Measurements from ENCODE around the gene SERP2. TPM values are rescaled to one million over a fixed set of nuclear protein-coding genes. Genes with fewer than 3 reads are reported as not detected.

The SERP2 gene
- total and polyA plus RNA-seq, 9 of the 15 experiments (the other 6 are each of a cell fraction or from before 2014, with no cell fraction given): 0.13 TPM; not detected in 8

GRCh38 chr13:44435142-44435918, 61.7 kb downstream of the SERP2 start (continued):
- TF ChIP-seq ZMIZ1 (IDR thresholded peaks at IDR 0.05; ENCODE audit: low read depth in 2 of 2, low read length in 2 of 2): no peak
- no peak for TF ChIP-seq CHCHD3 (CRISPR knock-in tag; IDR thresholded peaks at IDR 0.05)
- no peak for TF ChIP-seq RNF2 (IDR thresholded peaks at IDR 0.05)
- no peak for TF ChIP-seq CHD4 (IDR thresholded peaks at IDR 0.05; ENCODE audit: insufficient read depth, insufficient replicate concordance, low read depth, low read length, poor library complexity, severe bottlenecking)
- TF ChIP-seq MAFG (tag; conservative IDR thresholded peaks at IDR 0.05): peak; percentile 83
- no peak for TF ChIP-seq CUX1 (CRISPR knock-in tag; IDR thresholded peaks at IDR 0.05)
- no peak for TF ChIP-seq SMARCE1 (IDR thresholded peaks at IDR 0.05)
- TF ChIP-seq RFX5 (IDR thresholded peaks at IDR 0.05; ENCODE audit: low read depth, low read length): peak; percentile 95
- no peak for TF ChIP-seq DEAF1 (CRISPR knock-in tag; IDR thresholded peaks at IDR 0.05)
- TF ChIP-seq MYC (IDR thresholded peaks at IDR 0.05; ENCODE audit: low read depth, low read length): peak; percentile 31; the same call in 1 of the 2 replicates
- TF ChIP-seq MYC (CRISPR knock-in tag; IDR thresholded peaks at IDR 0.05; ENCODE audit: borderline replicate concordance, low read depth): no peak
- TF ChIP-seq ATF3 (IDR thresholded peaks at IDR 0.05): peak; percentile 35; the same call in 1 of the 2 replicates
- no peak for TF ChIP-seq ATF3 (CRISPR knock-in tag; conservative IDR thresholded peaks at IDR 0.05)
- TF ChIP-seq PYGO2 (tag; IDR thresholded peaks at IDR 0.05): no peak

All from K562 (cell line).